ENCODE data around the gene VANGL1. TPM values are rescaled to one million over a fixed set of nuclear protein-coding genes. Genes with fewer than 3 reads are reported as not detected.

The VANGL1 gene
- total and polyA plus RNA-seq, 2 of the 13 experiments (the other 11 are each of a cell fraction or from before 2014, with no cell fraction given): 5.3 to 9.4 TPM

- TF ChIP-seq ZNF703 (CRISPR knock-in tag; IDR thresholded peaks at IDR 0.05; ENCODE audit: borderline replicate concordance): no peak
- no peak for TF ChIP-seq RFX3 (CRISPR knock-in tag; IDR thresholded peaks at IDR 0.05)
- TF ChIP-seq ATF1 (CRISPR knock-in tag; IDR thresholded peaks at IDR 0.05): no peak
- TF ChIP-seq SP2 (CRISPR knock-in tag; IDR thresholded peaks at IDR 0.05): no peak
- no peak for TF ChIP-seq KLF16 (CRISPR knock-in tag; IDR thresholded peaks at IDR 0.05)
- TF ChIP-seq ZKSCAN8 (CRISPR knock-in tag; IDR thresholded peaks at IDR 0.05; ENCODE audit: borderline replicate concordance): no peak
- no peak for TF ChIP-seq SETDB1 (CRISPR knock-in tag; IDR thresholded peaks at IDR 0.05; ENCODE audit: borderline replicate concordance)
- TF ChIP-seq ARNT (IDR thresholded peaks at IDR 0.05): no peak
- no peak for TF ChIP-seq PCBP1 (IDR thresholded peaks at IDR 0.05; ENCODE audit: borderline replicate concordance, low read depth, low read length)
- TF ChIP-seq CREM (IDR thresholded peaks at IDR 0.05): no peak
- no peak for TF ChIP-seq CREM (CRISPR knock-in tag; IDR thresholded peaks at IDR 0.05)
- TF ChIP-seq NCOA1 (CRISPR knock-in tag; IDR thresholded peaks at IDR 0.05): no peak
- TF ChIP-seq SKI (IDR thresholded peaks at IDR 0.05; ENCODE audit: partially characterized antibody): no peak
- no peak for TF ChIP-seq NCOA5 (CRISPR knock-in tag; IDR thresholded peaks at IDR 0.05)
- TF ChIP-seq ZNF672 (CRISPR knock-in tag; IDR thresholded peaks at IDR 0.05): no peak
- TF ChIP-seq ZNF772 (CRISPR knock-in tag; IDR thresholded peaks at IDR 0.05): peak; percentile 30; the same call in 1 of the 2 replicates
- TF ChIP-seq AHDC1 (CRISPR knock-in tag; IDR thresholded peaks at IDR 0.05; ENCODE audit: borderline replicate concordance): no peak
- no peak for TF ChIP-seq FIP1L1 (IDR thresholded peaks at IDR 0.05; ENCODE audit: borderline replicate concordance, insufficient read depth, low read depth, low read length)
- no peak for TF ChIP-seq ZSCAN9 (CRISPR knock-in tag; IDR thresholded peaks at IDR 0.05; ENCODE audit: borderline replicate concordance)
- TF ChIP-seq NCOR1 (IDR thresholded peaks at IDR 0.05; ENCODE audit: borderline replicate concordance, low read length): no peak
- TF ChIP-seq MIER3 (CRISPR knock-in tag; IDR thresholded peaks at IDR 0.05; ENCODE audit: borderline replicate concordance): no peak
- TF ChIP-seq SMC3 (IDR thresholded peaks at IDR 0.05; ENCODE audit: low read length): no peak
- TF ChIP-seq HNRNPLL (IDR thresholded peaks at IDR 0.05; ENCODE audit: low read depth, low read length, poor library complexity, severe bottlenecking): peak; percentile 11
- TF ChIP-seq ZNF354B (CRISPR knock-in tag; IDR thresholded peaks at IDR 0.05): no peak
- no peak for TF ChIP-seq ZBTB39 (CRISPR knock-in tag; IDR thresholded peaks at IDR 0.05)
These were observed 650 bp downstream of the VANGL1 start (continued) for GRCh38 chr1:115642168-115643072.
